Skeletal muscle satellite cell (primary cell): ENCODE data around the gene FBXW10B. TPM values are rescaled to one million over a fixed set of nuclear protein-coding genes. Genes with fewer than 3 reads are reported as not detected.
"Not testable (repeated sequence)": the region's sequence is repeated elsewhere in the genome, so short reads cannot be mapped to it uniquely, and the experiment has no call there.

ENCODE experiments used
- H3K27me3 ChIP-seq: 2 replicates; pipeline ENCODE4 v1.7.0; 2013; ENCODE audit warnings: low read length; ENCODE audit not compliant: control insufficient read depth, insufficient read depth
- H3K36me3 ChIP-seq: 2 replicates; pipeline ENCODE4 v1.7.0; 2013; ENCODE audit warnings: mild to moderate bottlenecking, control low read depth, low read length; ENCODE audit not compliant: insufficient read depth
- H3K4me1 ChIP-seq: 2 replicates; pipeline ENCODE4 v1.7.0; 2013; ENCODE audit warnings: low read length; ENCODE audit not compliant: control insufficient read depth, insufficient read depth
- H3K4me2 ChIP-seq: 2 replicates; pipeline ENCODE4 v1.7.0; 2013; ENCODE audit warnings: mild to moderate bottlenecking, low read length
- H3K4me3 ChIP-seq: 2 replicates; pipeline ENCODE4 v1.7.0; 2013; ENCODE audit warnings: low read length
- H3K9ac ChIP-seq: 2 replicates; pipeline ENCODE4 v1.7.0; 2013; ENCODE audit warnings: mild to moderate bottlenecking, low read depth, low read length, moderate library complexity
- H3K9me3 ChIP-seq: replicated peaks from 2 replicates; pipeline ENCODE4 v1.7.0; 2013; ENCODE audit warnings: mild to moderate bottlenecking, control low read depth, low read length
- total RNA-seq: library from RNA; depleted of rRNA; stranded (reverse); fragments of >200 nt; gene quantifications from 2 replicates; pipeline ENCODE4 v1.2.3, GENCODE V29; 2012; rRNA removed

Gene FBXW10B
- 1.3 and 1.5 TPM in 2 replicates for total RNA-seq

- H3K9ac ChIP-seq, H3K4me3 ChIP-seq, H3K27me3 ChIP-seq, H3K9me3 ChIP-seq, H3K36me3 ChIP-seq, H3K4me1 ChIP-seq: not testable (repeated sequence)
- H3K4me2 ChIP-seq = peak within 1 kb of the TSS; percentile 44
Measured at GRCh38 chr17:15619331-15620058, at the start of gene FBXW10B. FBXW10B (minus strand) TSS chr17:15619704; CDS start chr17:15619512, 192 bp downstream.

GRCh38 chr17:15663691-15664090 is 44.2 kb upstream of the FBXW10B start:
- Histone ChIP-seq H3K4me2 (no peak overlapping the region), H3K9ac (no peak overlapping the region), H3K9me3 (no peaks in the 10 kb centered on the region), H3K4me1 (peaks cover 3% of the 10 kb centered on the region), H3K4me3 (no peak overlapping the region), H3K36me3 (peaks cover 10% of the 10 kb centered on the region), H3K27me3 (no peaks in the 10 kb centered on the region)

GRCh38 chr17:15663176-15663575 is 43.7 kb upstream of the FBXW10B start:
- peaks cover 10% of the 10 kb centered on the region for H3K36me3 ChIP-seq
- no peak overlapping the region for H3K9ac ChIP-seq
- H3K4me1 ChIP-seq = peaks cover 3% of the 10 kb centered on the region
- no peaks in the 10 kb centered on the region for H3K27me3 ChIP-seq
- H3K4me3 ChIP-seq = no peak overlapping the region
- H3K4me2 ChIP-seq = no peak overlapping the region
- H3K9me3 ChIP-seq = no peaks in the 10 kb centered on the region

- Histone ChIP-seq H3K4me3 (no peak overlapping the region), H3K9me3 (no peaks in the 10 kb centered on the region), H3K4me2 (no peak overlapping the region), H3K4me1 (peaks cover 3% of the 10 kb centered on the region), H3K9ac (no peak overlapping the region), H3K27me3 (no peaks in the 10 kb centered on the region), H3K36me3 (peaks cover 10% of the 10 kb centered on the region)
Measured at GRCh38 chr17:15662681-15663080, 43.2 kb upstream of the FBXW10B start.

GRCh38 chr17:15660077-15660476 is 40.6 kb upstream of the FBXW10B start:
- H3K9ac ChIP-seq = no peak overlapping the region

GRCh38 chr17:15659663-15660062 is 40.2 kb upstream of the FBXW10B start:
- Histone ChIP-seq H3K27me3 (no peaks in the 10 kb centered on the region), H3K9ac (no peak overlapping the region), H3K36me3 (peaks cover 10% of the 10 kb centered on the region), H3K4me3 (no peak overlapping the region), H3K9me3 (no peaks in the 10 kb centered on the region), H3K4me1 (peaks cover 9% of the 10 kb centered on the region), H3K4me2 (no peak overlapping the region)

More at GRCh38 chr17:15660077-15660476, 40.6 kb upstream of the FBXW10B start:
- H3K4me2 ChIP-seq = no peak overlapping the region
- no peaks in the 10 kb centered on the region for H3K27me3 ChIP-seq
- H3K9me3 ChIP-seq = no peaks in the 10 kb centered on the region
- peaks cover 10% of the 10 kb centered on the region for H3K36me3 ChIP-seq
- H3K4me1 ChIP-seq = peaks cover 6% of the 10 kb centered on the region
- no peak overlapping the region for H3K4me3 ChIP-seq

GRCh38 chr17:15659236-15659635 is 39.7 kb upstream of the FBXW10B start:
- Histone ChIP-seq H3K9me3 (no peaks in the 10 kb centered on the region), H3K36me3 (peaks cover 9% of the 10 kb centered on the region), H3K4me2 (no peak overlapping the region), H3K4me3 (no peak overlapping the region), H3K27me3 (no peaks in the 10 kb centered on the region), H3K9ac (no peak overlapping the region), H3K4me1 (peaks cover 9% of the 10 kb centered on the region)

GRCh38 chr17:15658296-15658695 is 38.8 kb upstream of the FBXW10B start:
- Histone ChIP-seq H3K9ac (no peak overlapping the region), H3K9me3 (no peaks in the 10 kb centered on the region), H3K4me1 (peaks cover 9% of the 10 kb centered on the region)

GRCh38 chr17:15657868-15658267 is 38.4 kb upstream of the FBXW10B start:
- Histone ChIP-seq H3K4me3 (no peak overlapping the region), H3K27me3 (no peaks in the 10 kb centered on the region), H3K9ac (no peak overlapping the region), H3K4me2 (no peak overlapping the region), H3K4me1 (peaks cover 9% of the 10 kb centered on the region), H3K36me3 (no peaks in the 10 kb centered on the region), H3K9me3 (no peaks in the 10 kb centered on the region)

More at GRCh38 chr17:15658296-15658695, 38.8 kb upstream of the FBXW10B start:
- Histone ChIP-seq H3K36me3 (no peaks in the 10 kb centered on the region), H3K4me3 (no peak overlapping the region), H3K27me3 (no peaks in the 10 kb centered on the region), H3K4me2 (no peak overlapping the region)

GRCh38 chr17:15654886-15655561 is 35.5 kb upstream of the FBXW10B start:
- H3K9ac ChIP-seq = no peak overlapping the region
- no peaks in the 10 kb centered on the region for H3K36me3 ChIP-seq
- no peaks in the 10 kb centered on the region for H3K9me3 ChIP-seq
- no peaks in the 10 kb centered on the region for H3K27me3 ChIP-seq
- no peak overlapping the region for H3K4me2 ChIP-seq
- H3K4me1 ChIP-seq = peaks cover 12% of the 10 kb centered on the region
- no peak overlapping the region for H3K4me3 ChIP-seq

GRCh38 chr17:15654401-15654800 is 34.9 kb upstream of the FBXW10B start:
- H3K4me1 ChIP-seq = peaks cover 15% of the 10 kb centered on the region
- not testable (repeated sequence) for H3K9ac ChIP-seq, H3K4me3 ChIP-seq, H3K4me2 ChIP-seq, H3K36me3 ChIP-seq, H3K27me3 ChIP-seq, H3K9me3 ChIP-seq

GRCh38 chr17:15652960-15653359 is 33.5 kb upstream of the FBXW10B start:
- H3K4me1 ChIP-seq = peaks cover 27% of the 10 kb centered on the region
- H3K4me2 ChIP-seq = no peak overlapping the region
- H3K9ac ChIP-seq = no peak overlapping the region
- no peaks in the 10 kb centered on the region for H3K36me3 ChIP-seq
- no peak overlapping the region for H3K4me3 ChIP-seq
- H3K27me3 ChIP-seq = no peaks in the 10 kb centered on the region
- H3K9me3 ChIP-seq = no peaks in the 10 kb centered on the region
